ENCODE results near the gene DBN1.

DNA sequence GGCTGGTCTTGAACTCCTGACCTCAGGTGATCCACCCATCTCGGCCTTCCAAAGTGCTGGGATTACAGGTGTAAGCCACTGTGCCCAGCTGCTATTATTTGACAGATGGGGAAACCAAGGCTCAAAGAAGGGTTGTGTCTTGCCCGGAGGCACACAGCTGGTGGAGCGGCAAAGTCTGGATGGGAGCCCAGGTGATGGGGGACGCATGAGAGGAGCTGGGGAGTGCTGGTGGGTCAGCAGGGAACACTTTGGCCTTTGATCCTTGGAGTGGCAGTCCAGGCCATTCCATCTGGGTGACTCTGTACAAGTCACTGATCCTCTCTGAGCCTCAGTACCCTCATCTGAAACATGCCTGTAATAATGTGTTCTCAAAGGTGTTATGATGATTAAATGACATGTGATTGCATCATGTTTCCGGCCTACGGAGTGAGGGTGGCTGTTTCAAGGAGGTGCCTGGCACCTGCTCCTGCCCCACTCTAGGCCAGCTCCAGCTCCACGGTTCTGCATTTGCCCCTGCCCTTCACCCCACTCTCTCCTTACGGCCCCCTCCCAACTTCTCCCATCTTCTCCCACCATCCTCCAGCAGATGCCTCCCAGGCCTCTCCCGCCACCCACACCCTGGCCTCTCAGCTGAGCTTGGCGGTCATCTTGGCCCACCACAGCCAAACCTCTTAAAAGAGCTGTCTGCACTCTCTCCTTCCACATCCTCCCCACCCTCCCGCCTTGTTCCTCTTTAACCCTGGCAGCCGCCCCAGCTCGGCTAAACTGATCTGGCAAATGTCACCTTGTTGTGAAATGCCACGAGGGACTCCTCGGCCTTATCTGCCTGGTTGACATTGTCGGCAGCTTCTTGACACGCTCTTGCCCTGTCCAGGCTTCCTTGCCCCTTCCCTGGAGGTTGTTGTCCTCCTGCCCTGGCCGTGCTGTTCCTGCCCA, 5.5 kb upstream of the DBN1 start:
- TF ChIP-seq SMC3 (IDR thresholded peaks at IDR 0.05) = no peak
- no peak for TF ChIP-seq CHD4 (IDR thresholded peaks at IDR 0.05; ENCODE audit: borderline replicate concordance)
- no peak for TF ChIP-seq CTCF (IDR thresholded peaks at IDR 0.05)
- TF ChIP-seq, protein P1, sequence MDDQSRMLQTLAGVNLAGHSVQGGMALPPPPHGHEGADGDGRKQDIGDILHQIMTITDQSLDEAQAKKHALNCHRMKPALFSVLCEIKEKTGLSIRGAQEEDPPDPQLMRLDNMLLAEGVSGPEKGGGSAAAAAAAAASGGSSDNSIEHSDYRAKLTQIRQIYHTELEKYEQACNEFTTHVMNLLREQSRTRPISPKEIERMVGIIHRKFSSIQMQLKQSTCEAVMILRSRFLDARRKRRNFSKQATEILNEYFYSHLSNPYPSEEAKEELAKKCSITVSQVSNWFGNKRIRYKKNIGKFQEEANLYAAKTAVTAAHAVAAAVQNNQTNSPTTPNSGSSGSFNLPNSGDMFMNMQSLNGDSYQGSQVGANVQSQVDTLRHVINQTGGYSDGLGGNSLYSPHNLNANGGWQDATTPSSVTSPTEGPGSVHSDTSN (IDR thresholded peaks at IDR 0.05) = no peak; the same call in 1 of the 2 replicates
- TF ChIP-seq CHD2 (IDR thresholded peaks at IDR 0.05; ENCODE audit: low read length, partially characterized antibody) = no peak
- TF ChIP-seq POLR2AphosphoS2 (conservative IDR thresholded peaks at IDR 0.05; ENCODE audit: low read length) = no peak; the same call in 1 of the 2 replicates
- TF ChIP-seq EHMT2 (IDR thresholded peaks at IDR 0.05; ENCODE audit: low read depth) = no peak
- no peak for TF ChIP-seq RFX5 (IDR thresholded peaks at IDR 0.05)
- TF ChIP-seq RARB (CRISPR knock-in tag; IDR thresholded peaks at IDR 0.05) = no peak
- TF ChIP-seq POLR2A (IDR thresholded peaks at IDR 0.05; ENCODE audit: low read length) = no peak
- TF ChIP-seq MYC (IDR thresholded peaks at IDR 0.05; ENCODE audit: borderline replicate concordance, low read length) = no peak
- no peak for TF ChIP-seq ZFP36 (IDR thresholded peaks at IDR 0.05; ENCODE audit: borderline replicate concordance, partially characterized antibody)

All from A549 (cell line).